GM23338 (cell line): ENCODE measurements around the gene NOMO2. TPM values are rescaled to one million over a fixed set of nuclear protein-coding genes. Genes with fewer than 3 reads are reported as not detected.
"Not testable (repeated sequence)": the region's sequence is repeated elsewhere in the genome, so short reads cannot be mapped to it uniquely, and the experiment has no call there.

Source experiments
- ATAC-seq: fragments of 200-7000 bp; cut with Tn5 transposase; 3 replicates; pipeline ENCODE4 v1.9.1; 2020
- DNase-seq: peaks from one replicate; pipeline ENCODE4 v3.0.0-alpha.2; 2015; ENCODE audit warnings: low spot score
- H2AFZ ChIP-seq: fragments of 200-600 bp; sonication (generic); 2 replicates; pipeline ENCODE4 v1.8.0; 2016; ENCODE audit warnings: antibody characterized with exemption, mild to moderate bottlenecking, moderate library complexity
- H3F3A ChIP-seq: fragments of 200-600 bp; sonication (generic); replicated peaks from 2 replicates; pipeline ENCODE4 v1.8.0; 2017; ENCODE audit warnings: antibody characterized with exemption, mixed run types, low read depth
- H3K27ac ChIP-seq: fragments of 200-600 bp; sonication (generic); 2 replicates; pipeline ENCODE4 v1.6.1; 2016; ENCODE audit warnings: low read depth
- H3K27me3 ChIP-seq: fragments of 200-600 bp; sonication (generic); 2 replicates; pipeline ENCODE4 v1.8.0; 2016; ENCODE audit warnings: mild to moderate bottlenecking, mixed run types, moderate library complexity; ENCODE audit not compliant: insufficient read depth
- H3K36me3 ChIP-seq: fragments of 200-600 bp; sonication (generic); 2 replicates; pipeline ENCODE4 v1.8.0; 2016; ENCODE audit warnings: mild to moderate bottlenecking; ENCODE audit not compliant: insufficient read depth
- H3K4me1 ChIP-seq: fragments of 200-600 bp; sonication (generic); 2 replicates; pipeline ENCODE4 v1.8.0; 2016; ENCODE audit warnings: mild to moderate bottlenecking, moderate library complexity; ENCODE audit not compliant: insufficient read depth
- H3K4me2 ChIP-seq: fragments of 200-600 bp; sonication (generic); 2 replicates; pipeline ENCODE4 v1.7.1; 2017; ENCODE audit warnings: mixed run types
- H3K4me3 ChIP-seq: fragments of 200-600 bp; sonication (generic); 2 replicates; pipeline ENCODE4 v1.6.1; 2016; ENCODE audit warnings: mixed run types
- H3K79me2 ChIP-seq: fragments of 200-600 bp; sonication (generic); replicated peaks from 2 replicates; pipeline ENCODE4 v1.8.0; 2017; ENCODE audit warnings: mild to moderate bottlenecking; ENCODE audit not compliant: insufficient read depth
- H3K9me2 ChIP-seq: fragments of 200-600 bp; sonication (generic); 2 replicates; pipeline ENCODE4 v1.8.0; 2017; ENCODE audit not compliant: insufficient read depth
- H4K20me1 ChIP-seq: fragments of 200-600 bp; sonication (generic); replicated peaks from 2 replicates; pipeline ENCODE4 v1.8.0; 2017; ENCODE audit warnings: mild to moderate bottlenecking; ENCODE audit not compliant: insufficient read depth
- H3K27ac Mint-ChIP-seq: 2 replicates; pipeline ENCODE4 v1.8.0; 2020; ENCODE audit warnings: inconsistent platforms, mild to moderate bottlenecking, moderate library complexity, mixed read lengths
- H3K27me3 Mint-ChIP-seq: 3 replicates; pipeline ENCODE4 v1.8.0; 2022; ENCODE audit warnings: low read depth, mild to moderate bottlenecking, moderate library complexity, mixed read lengths, inconsistent platforms; ENCODE audit not compliant: insufficient read depth, poor library complexity
- H3K36me3 Mint-ChIP-seq: 3 replicates; pipeline ENCODE4 v1.8.0; 2021; ENCODE audit warnings: low read depth, mild to moderate bottlenecking, inconsistent platforms, moderate library complexity, mixed read lengths
- H3K4me1 Mint-ChIP-seq: 3 replicates; pipeline ENCODE4 v1.8.0; 2020; ENCODE audit warnings: mild to moderate bottlenecking, inconsistent platforms, mixed read lengths
- H3K4me3 Mint-ChIP-seq: 3 replicates; pipeline ENCODE4 v1.8.0; 2021; ENCODE audit warnings: moderate library complexity, mild to moderate bottlenecking, inconsistent platforms, mixed read lengths
- H3K9me3 Mint-ChIP-seq: 3 replicates; pipeline ENCODE4 v1.8.0; 2020; ENCODE audit warnings: moderate library complexity, mild to moderate bottlenecking, inconsistent platforms, mixed read lengths
- polyA plus RNA-seq: library from polyadenylated mRNA; unstranded; fragments of >200 nt; fragmentation: Nextera tagmentation; extraction: Ambion mirVana; gene quantifications from 2 replicates; pipeline ENCODE4 v1.2.1, GENCODE V29; 2016
- total RNA-seq: library from RNA; depleted of rRNA; stranded (reverse); fragments of >200 nt; shearing (Covaris generic); gene quantifications from 2 replicates; pipeline ENCODE4 v1.2.3, GENCODE V29; 2014
- TF ChIP-seq, protein P1 (sequence below), 2 experiments: fragments of 200-600 bp in 1 of 2; sonication (generic) in 1 of 2; conservative IDR thresholded peaks; 2 replicates each; pipeline versions ENCODE4 v1.5.1 to v1.6.1; 2016 to 2017; ENCODE audit warnings: antibody characterized with exemption in 2 of 2, low read depth in 2 of 2, mild to moderate bottlenecking in 2 of 2, moderate library complexity in 1 of 2

Gene NOMO2
- total and polyA plus RNA-seq, 2 experiments from 2014 or later, result 58.7 to 95.6 TPM

DNA sequence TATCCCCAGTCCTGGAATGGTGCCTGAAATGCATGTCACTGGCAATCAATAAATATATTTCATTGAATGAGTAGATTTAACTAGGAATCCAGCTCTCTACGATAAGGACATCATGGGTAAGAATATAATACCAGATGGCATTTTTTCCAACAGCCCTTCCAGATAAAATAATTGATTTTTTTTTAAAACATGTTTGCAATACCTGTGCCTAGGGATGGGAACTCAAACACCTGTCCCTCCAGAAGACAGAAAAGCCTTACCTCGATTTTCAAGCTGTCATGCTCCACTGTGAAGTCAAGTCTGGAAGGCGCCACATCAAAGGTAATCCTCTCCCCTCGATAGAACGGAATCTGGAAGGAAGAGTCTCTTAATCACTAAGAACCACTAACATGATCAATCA lies 20.0 kb downstream of the NOMO2 start:
- not testable (repeated sequence) for H4K20me1 ChIP-seq, H3K4me1 ChIP-seq, H3K9me3 Mint-ChIP-seq, H3K36me3 ChIP-seq, H3K27me3 ChIP-seq, H3K27ac ChIP-seq, H3K4me3 ChIP-seq, H3K27ac Mint-ChIP-seq, DNase-seq, H3K27me3 Mint-ChIP-seq, H3K4me2 ChIP-seq, H3K36me3 Mint-ChIP-seq, H3K9me2 ChIP-seq, ATAC-seq, H3F3A ChIP-seq, H2AFZ ChIP-seq, H3K4me3 Mint-ChIP-seq, H3K4me1 Mint-ChIP-seq, H3K79me2 ChIP-seq

GRCh38 chr16:18537004-18537403 lies 24.9 kb downstream of the NOMO2 start:
- peak overlapping the region; percentile 52; the same call in 1 of the 2 replicates for H3K27ac Mint-ChIP-seq
- H2AFZ ChIP-seq, H3K4me1 Mint-ChIP-seq, H3K27ac ChIP-seq, DNase-seq, H3K27me3 ChIP-seq, H3K9me2 ChIP-seq, H3K4me3 Mint-ChIP-seq, H3F3A ChIP-seq, H3K4me3 ChIP-seq, H3K27me3 Mint-ChIP-seq, H3K79me2 ChIP-seq, H3K9me3 Mint-ChIP-seq, H3K4me1 ChIP-seq, H3K36me3 ChIP-seq, H4K20me1 ChIP-seq, H3K4me2 ChIP-seq: not testable (repeated sequence)
- TF ChIP-seq, protein P1, sequence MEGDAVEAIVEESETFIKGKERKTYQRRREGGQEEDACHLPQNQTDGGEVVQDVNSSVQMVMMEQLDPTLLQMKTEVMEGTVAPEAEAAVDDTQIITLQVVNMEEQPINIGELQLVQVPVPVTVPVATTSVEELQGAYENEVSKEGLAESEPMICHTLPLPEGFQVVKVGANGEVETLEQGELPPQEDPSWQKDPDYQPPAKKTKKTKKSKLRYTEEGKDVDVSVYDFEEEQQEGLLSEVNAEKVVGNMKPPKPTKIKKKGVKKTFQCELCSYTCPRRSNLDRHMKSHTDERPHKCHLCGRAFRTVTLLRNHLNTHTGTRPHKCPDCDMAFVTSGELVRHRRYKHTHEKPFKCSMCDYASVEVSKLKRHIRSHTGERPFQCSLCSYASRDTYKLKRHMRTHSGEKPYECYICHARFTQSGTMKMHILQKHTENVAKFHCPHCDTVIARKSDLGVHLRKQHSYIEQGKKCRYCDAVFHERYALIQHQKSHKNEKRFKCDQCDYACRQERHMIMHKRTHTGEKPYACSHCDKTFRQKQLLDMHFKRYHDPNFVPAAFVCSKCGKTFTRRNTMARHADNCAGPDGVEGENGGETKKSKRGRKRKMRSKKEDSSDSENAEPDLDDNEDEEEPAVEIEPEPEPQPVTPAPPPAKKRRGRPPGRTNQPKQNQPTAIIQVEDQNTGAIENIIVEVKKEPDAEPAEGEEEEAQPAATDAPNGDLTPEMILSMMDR (conservative IDR thresholded peaks at IDR 0.05; ENCODE audit: low read depth in 2 of 2), result peak; percentile 31 to 33
- peaks cover 11% of the 10 kb centered on the region for H3K36me3 Mint-ChIP-seq
- ATAC-seq, result peak; percentile 92

DNA sequence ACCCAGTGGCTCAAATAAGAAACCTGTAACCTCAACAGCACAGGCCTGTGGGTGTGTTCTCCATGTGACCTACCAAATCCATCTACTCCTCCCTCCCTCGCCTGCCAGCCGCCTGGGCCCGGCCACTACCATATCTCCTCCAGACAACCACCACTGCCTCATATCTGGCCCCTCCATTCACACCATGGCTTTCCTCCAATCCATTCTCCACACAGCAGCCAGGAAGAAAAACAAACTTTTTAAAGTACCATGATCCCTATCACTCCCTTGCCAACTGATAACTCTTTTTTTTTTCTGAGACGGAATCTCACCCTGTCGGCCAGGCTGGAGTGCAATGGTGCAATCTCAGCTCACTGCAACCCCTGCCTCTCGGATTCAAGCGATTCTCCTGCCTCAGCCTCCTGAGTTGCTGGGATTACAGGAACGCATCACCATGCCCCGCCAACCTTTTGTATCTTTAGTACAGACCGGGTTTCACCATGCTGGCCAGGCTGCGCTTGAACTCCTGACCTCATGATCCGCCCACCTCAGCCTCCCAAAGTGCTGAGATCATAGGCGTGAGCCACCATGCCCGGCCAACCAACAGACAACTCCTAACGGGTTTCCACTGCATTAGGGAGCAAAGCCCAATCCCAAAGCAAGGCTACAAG lies 26.3 kb downstream of the NOMO2 start:
- not testable (repeated sequence) for H3K27me3 ChIP-seq, H3K4me1 Mint-ChIP-seq, H2AFZ ChIP-seq, H3K4me2 ChIP-seq, H4K20me1 ChIP-seq, H3K27ac Mint-ChIP-seq, H3K79me2 ChIP-seq, H3K4me1 ChIP-seq, H3K27ac ChIP-seq, H3F3A ChIP-seq, H3K4me3 Mint-ChIP-seq, ATAC-seq, H3K4me3 ChIP-seq, H3K36me3 ChIP-seq, DNase-seq, H3K27me3 Mint-ChIP-seq, H3K9me3 Mint-ChIP-seq, H3K9me2 ChIP-seq
- H3K36me3 Mint-ChIP-seq, result peaks cover 11% of the 10 kb centered on the region

DNA sequence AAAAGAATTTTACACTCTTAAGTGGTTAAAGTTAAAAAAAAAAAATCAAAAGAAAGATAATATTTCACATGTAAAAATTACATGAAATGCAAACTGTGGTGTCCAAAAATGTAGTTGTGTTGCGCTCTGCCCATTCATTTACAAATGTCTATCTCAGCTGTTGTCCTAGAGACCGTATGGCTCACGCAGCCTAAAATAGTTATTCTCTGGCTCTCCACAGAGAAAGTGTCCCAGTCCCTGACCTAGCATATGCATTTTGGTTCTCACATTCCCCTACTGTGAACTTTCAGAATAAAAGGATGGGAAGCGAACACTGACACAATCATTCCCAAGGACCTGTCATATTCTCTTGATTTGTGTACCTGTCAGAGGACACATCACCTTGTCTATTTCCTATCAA lies 27.6 kb downstream of the NOMO2 start:
- not testable (repeated sequence) for DNase-seq, H3K27me3 Mint-ChIP-seq, ATAC-seq, H3K4me1 Mint-ChIP-seq, H3K36me3 ChIP-seq, H2AFZ ChIP-seq, H3K4me2 ChIP-seq, H4K20me1 ChIP-seq, H3K79me2 ChIP-seq, H3K9me2 ChIP-seq, H3K36me3 Mint-ChIP-seq, H3K27ac Mint-ChIP-seq, H3K4me1 ChIP-seq, H3F3A ChIP-seq, H3K4me3 Mint-ChIP-seq, H3K27me3 ChIP-seq, H3K9me3 Mint-ChIP-seq, H3K27ac ChIP-seq, H3K4me3 ChIP-seq

DNA sequence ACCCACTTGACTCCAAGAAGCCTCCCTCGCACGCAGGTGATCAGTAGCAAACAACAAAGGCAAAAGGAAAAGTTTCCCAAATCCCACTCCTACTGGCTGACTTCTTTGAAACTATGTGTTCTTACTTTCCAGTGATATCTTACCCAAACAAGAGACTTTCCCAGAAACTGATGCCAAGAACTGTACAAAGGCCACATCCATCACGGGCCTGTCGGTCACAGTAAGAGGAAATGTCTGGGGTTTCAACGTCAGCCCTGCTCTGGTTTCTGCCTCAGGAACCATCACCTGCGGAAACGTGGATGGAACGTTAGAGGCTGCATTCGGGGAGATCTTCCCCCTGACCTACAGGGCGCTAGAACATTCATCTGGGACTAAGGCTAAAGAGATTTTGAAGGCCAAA lies 30.6 kb downstream of the NOMO2 start:
- peaks cover 12% of the 10 kb centered on the region; the same call in 2 of the 3 replicates for H3K36me3 Mint-ChIP-seq
- H2AFZ ChIP-seq, H3K4me3 ChIP-seq, H3K9me2 ChIP-seq, H3K27me3 ChIP-seq, H3K4me2 ChIP-seq, H3K4me1 ChIP-seq, H3K27me3 Mint-ChIP-seq, H3K27ac ChIP-seq, H3K4me1 Mint-ChIP-seq, H3K4me3 Mint-ChIP-seq, H3K27ac Mint-ChIP-seq, H3K9me3 Mint-ChIP-seq, H3K36me3 ChIP-seq, DNase-seq, H3K79me2 ChIP-seq, ATAC-seq, H3F3A ChIP-seq, H4K20me1 ChIP-seq: not testable (repeated sequence)

DNA sequence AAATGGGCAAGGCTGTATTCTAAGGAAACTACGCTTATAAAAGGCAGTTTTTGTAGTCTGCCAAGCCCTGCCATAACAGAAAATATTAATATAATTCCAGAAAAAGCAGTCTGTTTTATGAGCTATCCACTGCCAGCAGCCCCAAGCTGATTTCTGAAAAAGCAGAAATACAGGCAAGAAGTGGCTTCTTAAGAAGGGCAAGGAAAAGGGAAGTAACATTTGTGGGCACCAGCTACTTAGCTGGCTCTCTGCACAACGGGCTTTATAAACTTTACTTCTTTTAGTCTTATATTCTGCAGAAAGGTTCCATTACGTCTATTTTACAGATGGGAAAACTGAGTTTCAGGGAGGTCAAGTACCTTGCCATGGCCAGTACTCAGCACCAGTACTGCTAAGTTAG lies 31.6 kb downstream of the NOMO2 start:
- H3K27me3 Mint-ChIP-seq, H3K27ac ChIP-seq, H3K4me3 Mint-ChIP-seq, H3K27ac Mint-ChIP-seq, H3K9me2 ChIP-seq, H3K4me3 ChIP-seq, H2AFZ ChIP-seq, H3K79me2 ChIP-seq, H3F3A ChIP-seq, H3K9me3 Mint-ChIP-seq, DNase-seq, ATAC-seq, H3K4me2 ChIP-seq, H3K27me3 ChIP-seq, H3K4me1 Mint-ChIP-seq, H3K4me1 ChIP-seq, H3K36me3 ChIP-seq, H4K20me1 ChIP-seq: not testable (repeated sequence)
- peaks cover 15% of the 10 kb centered on the region; the same call in 2 of the 3 replicates for H3K36me3 Mint-ChIP-seq
